ENCODE data around the gene KAZN.

KAZN gene

DNA sequence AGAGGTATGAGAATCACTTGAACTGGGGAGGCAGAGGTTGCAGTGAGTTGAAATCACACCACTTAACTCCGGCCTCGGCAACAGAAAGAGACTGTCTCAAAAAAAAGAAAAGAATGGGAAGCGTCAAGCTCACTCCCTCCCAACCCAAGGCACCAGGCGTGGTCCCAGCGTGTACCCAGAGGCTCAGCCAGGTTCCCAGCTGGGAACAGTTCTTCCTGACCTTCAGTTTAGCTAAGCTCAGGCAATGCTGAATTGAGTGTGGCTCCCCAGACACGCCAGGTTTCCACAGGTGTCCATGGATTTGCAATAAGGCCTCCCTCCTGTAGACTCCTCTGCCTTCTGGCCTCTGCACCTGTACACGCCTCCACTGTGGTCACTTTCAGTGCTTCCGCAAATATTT, 414.3 kb downstream of the KAZN start:
- DNase-seq (ENCODE audit: low spot score): no peak

- no peak for DNase-seq (ENCODE audit: low spot score)
Observed at GRCh38 chr1:15013767-15014166, 415.3 kb downstream of the KAZN start.

GRCh38 chr1:15014516-15014915, 416.0 kb downstream of the KAZN start:
- DNase-seq (ENCODE audit: low spot score): no peak

- no peak for DNase-seq (ENCODE audit: low spot score)
Observed at GRCh38 chr1:15016001-15016400, 417.5 kb downstream of the KAZN start.

- DNase-seq (ENCODE audit: low spot score): no peak
Observed at GRCh38 chr1:15016526-15016925, 418.0 kb downstream of the KAZN start.

- DNase-seq (ENCODE audit: low spot score): no peak
Observed at GRCh38 chr1:15017120-15017519, 418.6 kb downstream of the KAZN start.

- DNase-seq (ENCODE audit: low spot score): no peak
Observed at GRCh38 chr1:15018767-15019166, 420.3 kb downstream of the KAZN start.

DNA sequence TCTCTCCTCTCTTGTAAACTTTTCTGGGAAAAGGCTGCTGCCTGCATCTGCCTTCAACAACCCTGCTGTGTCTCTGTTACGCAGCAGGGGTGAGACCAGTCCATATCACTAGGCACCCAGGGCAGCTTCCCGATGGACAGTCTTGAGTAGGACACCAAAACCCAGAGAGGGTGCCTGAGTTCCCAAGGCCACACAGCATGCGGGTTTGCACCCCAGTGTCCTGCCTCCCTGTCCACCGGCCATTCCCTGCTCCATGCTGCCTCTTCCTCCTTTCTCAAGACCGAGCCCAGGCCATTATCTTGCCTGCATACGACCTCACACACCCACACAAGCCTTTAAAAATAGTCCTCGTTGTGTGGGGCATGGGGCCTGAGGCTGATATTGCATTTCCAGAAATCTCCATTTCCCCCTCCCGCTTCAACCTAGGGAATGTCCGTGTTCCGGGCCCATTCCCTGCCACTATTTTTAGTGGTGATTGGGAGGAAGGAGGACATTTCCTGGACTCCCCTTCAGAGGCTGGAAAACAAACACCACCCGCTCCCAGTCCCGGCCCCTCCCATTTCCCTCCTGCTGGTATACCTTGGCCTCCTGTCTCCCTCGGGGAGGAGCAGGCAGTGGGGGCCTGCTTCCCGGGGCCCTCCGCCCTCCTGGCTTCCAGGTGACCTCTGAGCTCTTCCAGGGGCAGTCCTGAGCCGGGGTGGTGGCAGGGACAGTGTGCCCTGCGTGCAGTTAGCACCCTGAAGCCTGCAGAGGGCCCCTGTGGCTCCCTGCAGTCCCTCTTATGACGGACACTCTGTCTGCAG, 422.7 kb downstream of the KAZN start:
- DNase-seq (ENCODE audit: low spot score): no peak

GRCh38 chr1:15022048-15022447, 423.6 kb downstream of the KAZN start:
- no peak for DNase-seq (ENCODE audit: low spot score)

GRCh38 chr1:15023205-15023604, 424.7 kb downstream of the KAZN start:
- no peak for DNase-seq (ENCODE audit: low spot score)

GRCh38 chr1:15023976-15024375, 425.5 kb downstream of the KAZN start:
- DNase-seq (ENCODE audit: low spot score): no peak

- DNase-seq (ENCODE audit: low spot score): no peak
Observed at GRCh38 chr1:15026117-15026489, 427.6 kb downstream of the KAZN start.

GRCh38 chr1:15027515-15027986, 429.1 kb downstream of the KAZN start:
- DNase-seq (ENCODE audit: low spot score): no peak

- DNase-seq (ENCODE audit: low spot score): no peak
Observed at GRCh38 chr1:15028102-15028501, 429.6 kb downstream of the KAZN start.

GRCh38 chr1:15028616-15029015, 430.1 kb downstream of the KAZN start:
- DNase-seq (ENCODE audit: low spot score): no peak

DNA sequence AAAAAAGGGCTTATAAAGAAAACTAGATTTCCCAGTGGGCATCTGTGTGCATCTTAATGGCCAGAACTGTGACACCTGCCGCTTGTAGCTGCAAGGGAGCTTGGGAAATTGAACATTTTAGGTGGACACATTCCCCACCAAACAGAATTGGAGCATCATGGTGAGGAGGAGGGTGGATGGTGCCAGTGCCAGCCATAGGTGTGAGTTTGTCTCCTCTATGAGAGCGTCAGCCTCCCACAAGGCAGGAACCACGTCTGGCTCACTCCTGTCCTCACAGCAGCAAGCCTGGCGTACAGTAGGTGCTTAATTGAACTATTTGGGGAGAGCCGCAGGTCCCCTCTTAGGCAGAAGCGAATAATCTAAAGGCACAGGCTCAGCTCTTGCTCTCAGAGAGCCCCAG, 430.6 kb downstream of the KAZN start:
- no peak for DNase-seq (ENCODE audit: low spot score)

GRCh38 chr1:15029786-15030185, 431.3 kb downstream of the KAZN start:
- no peak for DNase-seq (ENCODE audit: low spot score)

GRCh38 chr1:15031251-15031933, 432.9 kb downstream of the KAZN start:
- no peak for DNase-seq (ENCODE audit: low spot score)

GRCh38 chr1:15033264-15033663, 434.8 kb downstream of the KAZN start:
- no peak for DNase-seq (ENCODE audit: low spot score)

GRCh38 chr1:15034656-15035055, 436.2 kb downstream of the KAZN start:
- DNase-seq (ENCODE audit: low spot score): no peak

DNA sequence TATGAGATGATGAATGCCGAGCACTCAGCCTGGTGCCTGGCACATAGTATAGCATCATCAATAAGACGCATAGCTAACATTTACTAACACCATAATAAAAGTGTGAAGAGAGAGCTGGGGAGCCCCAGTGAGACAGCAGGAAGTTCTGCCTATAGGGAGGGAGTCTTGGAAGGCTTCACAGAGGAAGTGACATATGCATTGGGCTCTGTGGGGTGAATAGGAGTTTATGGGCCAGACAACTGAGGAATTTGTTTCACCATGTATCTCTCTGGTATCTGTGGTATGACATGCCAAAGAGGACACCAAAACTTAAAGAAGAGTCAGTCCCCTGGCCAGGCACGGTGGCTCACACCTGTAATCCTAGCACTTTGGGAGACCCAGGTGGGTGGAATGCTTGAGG, 436.8 kb downstream of the KAZN start:
- DNase-seq (ENCODE audit: low spot score): no peak

DNA sequence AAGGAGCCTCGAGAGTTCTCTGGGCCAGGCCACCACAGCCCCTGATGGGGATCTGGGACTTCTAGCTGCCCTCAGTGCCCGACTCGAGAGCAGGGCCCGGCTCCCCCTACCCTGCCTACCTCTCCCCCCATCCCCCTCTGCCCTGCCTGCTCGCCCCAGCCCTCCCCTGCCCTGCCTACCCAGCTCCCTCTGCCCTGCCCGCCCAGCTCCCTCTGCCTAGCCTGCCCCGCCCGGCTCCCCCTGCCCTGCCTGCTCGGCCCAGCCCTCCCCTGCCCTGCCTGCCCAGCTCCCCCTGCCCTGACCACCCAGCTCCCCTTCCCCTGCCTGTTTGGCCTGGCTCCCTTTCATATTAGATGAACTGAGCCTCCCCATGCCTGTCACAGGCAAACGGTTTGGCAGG, 437.6 kb downstream of the KAZN start:
- no peak for DNase-seq (ENCODE audit: low spot score)

GRCh38 chr1:15038232-15039016, 439.9 kb downstream of the KAZN start:
- no peak for DNase-seq (ENCODE audit: low spot score)
